ENCODE measurements around the gene MLYCD.

The MLYCD gene

DNA sequence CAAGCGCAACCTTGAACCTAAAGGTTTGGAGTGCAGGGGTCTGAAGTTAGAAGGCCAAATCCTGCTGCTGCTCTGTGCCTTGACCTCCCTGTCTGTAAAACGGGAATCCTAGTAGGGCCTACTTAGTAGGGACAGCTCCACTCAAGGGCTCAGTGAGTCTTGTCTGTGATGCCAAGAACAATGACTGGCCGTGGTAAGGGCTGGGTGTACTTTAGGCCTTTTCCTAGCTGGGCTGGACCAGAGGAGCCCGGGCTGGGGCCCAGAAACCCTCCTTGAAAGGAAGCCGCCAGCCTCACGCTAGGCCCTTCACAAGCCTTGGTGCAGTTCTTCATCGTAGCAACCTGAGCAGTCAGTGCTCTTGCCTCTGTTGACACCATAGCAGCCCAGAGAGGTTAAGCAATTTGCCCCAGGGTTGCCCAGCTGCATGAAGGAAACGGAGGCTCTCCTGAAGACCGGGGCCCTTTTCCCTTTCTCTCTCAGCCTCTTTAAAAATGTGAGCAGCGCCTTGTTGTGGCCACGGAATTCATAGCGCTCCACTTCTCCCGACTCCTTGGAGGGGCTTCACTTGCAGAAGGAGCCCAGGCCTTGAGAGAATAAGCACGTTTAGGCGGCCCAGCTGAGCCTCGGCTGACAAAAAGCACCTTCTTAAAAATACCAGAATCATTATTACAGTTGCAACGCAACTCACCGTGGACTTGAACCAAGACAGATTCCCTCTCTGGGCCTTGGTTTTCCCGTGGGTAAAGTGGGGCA lies 73.5 kb downstream of the MLYCD start:
- FAIRE-seq: no peak

GRCh38 chr16:83973077-83973476 lies 74.2 kb downstream of the MLYCD start:
- FAIRE-seq: no peak

GRCh38 chr16:83973581-83974385 lies 74.9 kb downstream of the MLYCD start:
- FAIRE-seq: no peak

- no peak for FAIRE-seq
Measured at GRCh38 chr16:83974475-83974874, 75.6 kb downstream of the MLYCD start.

DNA sequence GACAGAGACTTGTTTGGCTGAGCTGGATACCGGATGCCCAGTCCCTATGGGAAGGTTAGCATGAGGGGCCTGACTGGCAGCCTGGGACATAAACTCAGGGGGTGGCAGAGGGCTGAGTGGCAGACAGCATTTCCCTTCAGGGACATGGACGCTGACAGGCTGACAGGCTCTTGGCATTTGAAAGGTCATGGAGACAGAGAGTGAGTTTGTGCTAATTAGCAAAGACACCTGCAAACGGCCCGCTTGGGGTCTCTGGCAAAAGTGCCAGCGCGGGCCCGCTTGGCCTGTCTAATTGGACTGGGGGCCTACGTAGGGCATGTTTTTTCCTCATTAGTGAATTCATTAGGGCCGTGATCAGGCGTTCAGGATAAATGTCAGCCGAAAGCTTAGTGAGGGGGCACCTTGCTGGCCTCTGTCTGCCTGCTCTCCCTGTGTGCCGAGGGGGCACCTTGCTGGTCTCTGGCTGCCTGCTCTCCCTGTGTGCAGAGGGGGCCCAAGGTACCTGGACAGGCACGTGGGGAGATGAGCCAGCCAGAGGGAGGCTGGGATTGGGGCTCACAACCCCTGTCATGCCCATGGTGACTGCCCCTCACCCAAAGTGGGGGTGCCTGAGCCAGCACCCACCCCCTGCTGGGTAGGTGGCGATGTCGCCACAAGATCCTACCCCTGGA lies 76.8 kb downstream of the MLYCD start:
- no peak for FAIRE-seq
